A204.1 (cell line): ENCODE measurements around the gene ORMDL1.
A peak's percentile ranks its signal among the peaks of the same experiment; 100 is the strongest.
"Not testable (repeated sequence)": the region's sequence is repeated elsewhere in the genome, so short reads cannot be mapped to it uniquely, and the experiment has no call there.

Source experiments
- FAIRE-seq: peaks from 2 replicates; lab custom pipeline; 2012; peaks lifted over from hg19 to GRCh38; lab: Jason Lieb, UNC

The ORMDL1 gene

GRCh38 chr2:189770590-189771322 is 13.4 kb downstream of the ORMDL1 start:
- FAIRE-seq: no peak

GRCh38 chr2:189763908-189764661 is 20.1 kb downstream of the ORMDL1 start:
- FAIRE-seq: no peak

GRCh38 chr2:189762551-189763298 is 21.4 kb downstream of the ORMDL1 start, which contains the start of gene OSGEPL1:
OSGEPL1 (minus strand) TSS chr2:189762792; CDS start chr2:189761640, 1,152 bp downstream.
- FAIRE-seq: peak; percentile 19

- no peak for FAIRE-seq
Measured at GRCh38 chr2:189762229-189762550, 21.9 kb downstream of the ORMDL1 start.

- FAIRE-seq: not testable (repeated sequence)
Measured at GRCh38 chr2:189760154-189760553, 24.0 kb downstream of the ORMDL1 start.

GRCh38 chr2:189756311-189756952 is 27.7 kb downstream of the ORMDL1 start:
- no peak for FAIRE-seq

GRCh38 chr2:189751080-189751658 is 33.0 kb downstream of the ORMDL1 start:
- peak; percentile 67 for FAIRE-seq

- FAIRE-seq: no peak
Measured at GRCh38 chr2:189729430-189729829, 54.7 kb downstream of the ORMDL1 start.

- FAIRE-seq: no peak
Measured at GRCh38 chr2:189726849-189727248, 57.3 kb downstream of the ORMDL1 start.

- FAIRE-seq: no peak
Measured at GRCh38 chr2:189726271-189726670, 57.9 kb downstream of the ORMDL1 start.

- FAIRE-seq: no peak
Measured at GRCh38 chr2:189723192-189723591, 60.9 kb downstream of the ORMDL1 start.
